ENCODE data around the gene RNF150.

Gene RNF150

DNA sequence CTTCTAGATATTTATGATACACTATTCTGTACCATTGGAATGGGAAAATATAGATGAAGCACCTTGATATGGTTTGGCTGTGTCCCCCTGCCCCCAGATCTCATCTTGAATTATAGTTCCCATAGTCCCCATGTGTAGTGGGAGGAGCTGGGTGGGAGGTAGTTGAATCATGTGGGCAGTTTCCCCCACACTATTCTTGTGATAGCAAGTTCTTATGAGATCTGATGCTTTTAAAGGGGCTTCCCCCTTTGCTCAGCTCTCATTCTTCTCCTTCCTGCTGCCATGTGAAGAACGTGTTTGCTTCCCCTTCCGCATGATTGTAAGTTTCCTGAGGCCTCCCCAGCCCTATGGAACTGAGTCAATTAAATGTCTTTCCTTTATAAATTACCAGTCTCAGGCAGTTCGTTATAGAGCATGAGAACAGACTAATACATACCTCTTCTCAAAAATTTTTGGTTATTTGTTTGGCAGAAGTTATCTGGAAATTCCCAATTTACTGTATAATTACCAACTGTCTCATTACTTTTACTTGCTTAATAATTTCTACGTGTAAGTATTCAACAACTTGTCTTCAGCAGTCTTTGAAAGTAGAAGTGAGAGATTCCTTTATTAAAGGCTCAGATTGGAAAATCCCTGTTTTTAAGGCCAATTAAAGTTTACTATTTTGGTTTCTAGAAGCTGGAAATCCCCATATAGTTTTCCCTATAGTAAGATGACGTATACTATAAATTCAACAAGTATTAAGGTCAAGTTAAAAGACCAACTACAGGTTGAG lies 152.7 kb downstream of the RNF150 start:
- no peak for DNase-seq (ENCODE audit: low spot score)

DNA sequence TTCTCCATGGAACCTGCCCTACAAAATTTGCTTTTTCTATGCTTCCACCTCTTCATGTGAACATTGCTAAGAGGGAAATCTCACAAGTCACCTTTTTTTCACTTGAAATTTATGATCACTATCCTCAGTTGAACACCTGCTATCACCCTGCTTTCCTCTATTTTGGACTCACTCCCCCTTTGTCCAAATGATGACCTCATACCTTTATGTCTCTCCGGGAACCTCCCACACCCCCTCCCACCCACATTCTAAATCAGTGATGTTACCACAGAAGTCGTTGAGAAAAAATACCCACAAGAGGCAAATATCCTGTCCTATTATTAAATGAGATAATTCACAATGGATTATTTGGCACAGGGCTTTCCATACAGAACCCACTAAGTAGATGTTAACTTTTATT lies 156.5 kb downstream of the RNF150 start:
- no peak for DNase-seq (ENCODE audit: low spot score)

DNA sequence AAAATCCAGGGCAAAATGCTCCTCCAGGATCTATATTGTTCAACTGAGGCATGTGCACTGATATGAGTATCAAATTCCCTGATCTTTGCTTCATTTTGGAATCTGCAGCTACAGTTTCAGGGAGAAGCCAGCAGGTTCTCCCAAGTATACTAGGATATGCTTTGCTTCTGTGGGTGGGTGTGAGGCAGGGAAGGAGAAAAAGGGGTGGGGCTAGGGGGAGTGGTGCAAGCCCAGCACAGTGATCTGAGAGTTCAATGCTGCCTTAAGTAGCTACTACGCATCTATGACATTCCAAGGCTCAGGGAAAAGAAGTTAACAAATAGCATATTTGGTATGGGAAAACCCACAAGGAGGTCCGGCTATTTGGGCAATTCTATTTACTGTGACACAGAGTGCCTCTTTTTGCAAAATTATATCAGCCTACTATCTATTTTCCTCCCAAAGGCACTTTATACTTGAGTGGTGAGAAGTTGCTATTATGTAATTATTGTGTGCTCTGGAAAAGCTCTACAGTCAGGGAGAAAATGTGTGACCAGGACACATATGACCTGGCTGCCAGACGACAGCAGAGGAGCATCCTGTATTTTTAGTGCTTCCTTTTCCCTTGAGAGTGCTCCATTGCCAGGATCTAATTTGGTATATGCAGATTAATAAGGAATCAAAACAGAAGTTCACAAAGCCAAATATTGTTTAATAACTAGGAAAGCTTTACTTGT lies 162.0 kb downstream of the RNF150 start:
- no peak for DNase-seq (ENCODE audit: low spot score)

DNA sequence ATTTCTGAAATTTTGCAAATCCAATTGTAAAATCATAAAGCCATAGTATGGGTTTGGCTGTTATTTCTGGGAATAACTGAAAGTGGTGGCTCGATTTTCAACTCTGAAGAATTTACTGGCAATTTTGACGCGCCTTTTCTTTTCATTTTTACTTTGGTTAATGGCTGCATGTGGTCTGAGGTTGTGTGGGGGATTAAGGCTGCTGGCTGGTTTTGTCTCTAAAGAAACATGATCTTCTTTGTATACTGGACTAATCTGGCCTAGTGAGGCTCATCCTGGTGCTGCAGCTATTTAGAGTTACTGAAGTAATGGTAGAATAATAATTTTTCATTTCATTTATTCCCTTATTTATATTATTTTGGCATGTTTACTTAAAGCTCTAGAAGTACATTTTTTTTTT lies 164.0 kb downstream of the RNF150 start:
- no peak for DNase-seq (ENCODE audit: low spot score)

DNA sequence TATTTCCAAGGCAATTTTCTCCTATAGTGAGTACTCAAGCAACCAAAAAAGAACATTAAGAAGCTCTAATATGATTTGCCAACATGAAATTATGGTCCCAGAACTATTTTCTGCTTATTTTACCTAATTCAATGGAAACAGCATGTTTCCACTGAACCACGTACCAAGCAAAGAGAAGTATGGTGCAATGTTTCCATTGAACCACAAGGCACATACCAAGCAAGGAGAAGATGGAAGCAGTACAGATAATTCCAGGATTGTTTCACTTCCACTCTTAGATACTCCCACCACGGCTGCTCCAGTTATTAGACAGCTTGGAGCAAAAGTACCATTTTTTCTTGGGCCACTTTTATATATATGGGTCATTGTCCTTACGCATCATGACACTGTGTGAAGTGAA lies 164.9 kb downstream of the RNF150 start:
- no peak for DNase-seq (ENCODE audit: low spot score)

DNA sequence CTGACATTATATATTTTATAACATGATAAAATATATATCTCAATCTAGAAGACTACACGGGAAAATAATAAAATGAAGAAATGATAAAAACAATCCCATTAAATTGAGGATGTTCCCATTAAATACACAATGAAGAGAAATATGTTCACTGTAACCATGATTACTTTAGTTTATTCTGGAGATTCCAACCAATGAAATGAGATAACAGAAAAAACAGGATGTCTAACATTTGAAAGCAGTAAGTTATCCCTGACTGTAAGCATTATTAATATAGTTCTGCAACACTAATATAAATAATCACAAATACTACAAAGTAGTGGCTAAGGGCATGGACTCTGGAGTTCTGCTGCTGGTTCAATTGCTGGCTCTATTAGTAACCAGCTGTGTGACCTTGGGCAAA lies 169.4 kb downstream of the RNF150 start:
- DNase-seq (ENCODE audit: low spot score) = no peak

DNA sequence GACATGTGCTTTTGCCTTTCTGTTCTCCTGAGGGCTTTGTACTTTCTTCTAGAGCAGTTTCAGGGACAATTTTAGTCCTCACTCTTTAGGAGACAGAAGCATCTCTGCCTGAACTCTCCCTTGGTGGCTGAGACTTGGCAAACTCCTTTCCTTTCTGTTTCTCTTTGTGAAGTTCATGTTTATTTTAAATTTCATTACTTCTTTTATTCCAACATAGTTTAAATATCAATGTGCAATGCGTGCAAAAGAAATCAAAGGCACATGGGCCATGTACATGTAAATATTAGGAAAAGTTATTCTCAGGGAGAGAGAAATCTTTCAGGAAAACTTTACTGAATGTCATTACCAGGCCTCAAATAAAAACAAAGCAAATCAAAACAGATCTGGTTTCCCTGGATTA lies 177.6 kb downstream of the RNF150 start:
- no peak for DNase-seq (ENCODE audit: low spot score)

DNA sequence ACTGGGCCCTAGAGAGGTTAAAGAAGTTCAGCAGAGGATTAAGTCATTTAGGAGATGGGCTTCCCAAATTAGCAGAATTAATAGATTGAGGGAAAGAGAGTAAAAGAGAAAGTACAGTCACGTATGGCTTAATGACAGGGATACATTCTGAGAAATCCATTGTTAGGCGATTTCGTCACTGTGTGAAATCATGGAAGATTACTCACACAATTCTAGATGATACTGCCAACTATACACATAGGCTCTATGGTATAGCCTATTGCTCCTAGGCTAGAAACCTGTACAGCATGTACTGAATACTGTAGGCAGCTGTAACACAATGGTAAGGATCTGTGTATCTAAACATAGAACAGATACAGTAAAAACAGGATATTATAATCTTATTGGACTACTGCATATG lies 180.6 kb downstream of the RNF150 start:
- DNase-seq (ENCODE audit: low spot score) = no peak

DNA sequence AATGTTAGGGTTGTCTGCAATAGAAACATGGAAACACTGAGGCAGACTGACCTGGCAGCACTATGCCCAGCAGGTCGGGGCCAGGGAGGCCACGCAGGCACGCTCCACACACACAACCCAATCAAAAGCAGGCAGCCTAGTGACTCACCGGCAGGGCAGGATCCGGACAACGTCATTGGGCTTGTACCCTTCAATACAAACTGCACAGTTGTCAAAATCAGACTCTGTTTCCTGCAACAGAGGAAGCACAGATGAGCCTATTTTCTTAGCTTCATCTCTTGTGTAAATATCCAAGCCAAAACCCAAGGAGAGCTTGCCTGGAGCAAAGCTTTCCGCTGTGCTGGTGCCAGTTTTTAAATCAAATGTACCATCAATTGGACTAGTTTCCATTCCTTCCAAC lies 185.8 kb downstream of the RNF150 start:
- no peak for DNase-seq (ENCODE audit: low spot score)

DNA sequence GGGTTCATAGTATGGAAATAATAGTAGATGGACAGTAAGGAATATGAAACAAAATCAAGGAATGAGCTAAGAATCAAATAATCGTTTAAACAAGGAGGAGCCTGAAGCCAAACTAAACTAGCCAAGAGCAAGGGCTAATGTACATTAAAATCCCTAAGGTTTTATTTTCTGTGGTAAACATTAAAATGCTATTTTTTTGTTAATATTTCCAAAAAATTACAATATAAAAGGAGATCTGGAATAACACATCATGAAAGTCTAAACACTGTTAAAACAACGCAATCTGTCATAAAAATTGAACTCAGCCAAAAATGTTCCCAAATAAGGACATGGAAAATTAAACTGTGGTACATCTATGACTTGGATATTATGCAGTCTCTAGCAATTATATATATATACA lies 188.2 kb downstream of the RNF150 start:
- DNase-seq (ENCODE audit: low spot score) = no peak

DNA sequence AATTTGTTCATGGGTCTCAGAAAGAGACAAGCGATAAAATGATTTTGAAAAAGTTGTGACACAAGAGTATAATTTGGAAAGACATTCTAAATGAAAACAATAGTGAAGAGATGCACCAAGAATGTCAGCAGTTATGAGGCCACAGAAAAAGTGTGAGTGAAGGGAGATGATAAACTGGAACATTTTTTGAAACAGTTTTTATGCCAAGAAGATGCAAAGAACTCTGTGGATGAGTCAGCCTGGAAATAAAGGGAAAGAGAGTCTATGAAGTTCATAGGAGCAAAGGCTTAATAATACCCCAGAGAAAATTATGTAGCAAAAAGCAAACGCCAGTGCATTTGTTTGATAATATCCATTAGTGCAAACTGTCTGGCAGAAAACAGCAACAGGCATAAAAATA lies 188.7 kb downstream of the RNF150 start:
- DNase-seq (ENCODE audit: low spot score) = no peak

DNA sequence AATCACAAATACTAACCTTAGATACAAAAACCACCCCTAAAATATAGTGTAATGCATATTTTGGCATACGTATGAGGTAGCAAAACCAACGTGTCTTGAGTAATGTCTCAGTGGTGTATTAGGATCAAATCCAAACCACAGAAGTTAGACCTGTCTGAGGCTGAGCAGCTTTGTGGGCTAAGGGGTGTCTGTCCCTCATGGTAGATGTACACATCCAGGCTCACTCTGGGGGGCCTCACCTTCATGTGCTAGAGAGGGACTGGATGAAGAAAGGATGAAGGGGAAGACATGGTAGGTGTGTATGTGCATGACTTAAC lies 189.1 kb downstream of the RNF150 start:
- DNase-seq (ENCODE audit: low spot score) = no peak

DNA sequence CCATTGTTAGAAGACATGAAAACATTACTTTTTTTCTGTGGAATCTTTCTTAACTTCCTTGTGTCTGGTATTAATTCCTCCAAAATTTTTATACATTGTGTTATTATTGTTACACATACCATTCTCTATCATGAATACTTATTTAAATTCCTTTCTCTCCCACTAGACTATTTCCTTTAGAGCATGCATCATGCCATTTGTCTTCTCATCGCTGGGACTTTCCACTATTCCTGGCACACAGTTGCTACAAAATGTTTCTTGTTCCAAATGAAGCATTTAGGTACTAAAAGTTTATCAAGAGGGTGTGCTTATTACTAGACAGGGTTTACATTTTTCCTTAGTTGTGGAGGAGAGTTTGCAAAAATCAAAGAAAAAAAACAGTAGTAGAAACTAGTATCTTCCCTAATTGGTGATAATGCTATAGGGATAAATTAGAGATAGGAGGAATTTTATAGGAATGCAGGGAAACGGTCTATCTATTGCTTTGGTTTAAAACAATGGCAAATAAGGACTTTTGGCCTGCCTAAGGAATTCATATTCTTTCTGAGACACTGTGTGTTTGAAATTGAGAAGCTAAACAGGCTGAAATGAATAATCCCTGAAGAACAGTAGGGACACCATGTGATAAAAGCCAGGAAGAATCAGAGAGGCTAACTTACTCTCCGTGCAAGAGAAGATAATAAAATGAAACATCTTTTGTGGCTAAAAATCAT lies 189.6 kb downstream of the RNF150 start:
- DNase-seq (ENCODE audit: low spot score) = no peak

DNA sequence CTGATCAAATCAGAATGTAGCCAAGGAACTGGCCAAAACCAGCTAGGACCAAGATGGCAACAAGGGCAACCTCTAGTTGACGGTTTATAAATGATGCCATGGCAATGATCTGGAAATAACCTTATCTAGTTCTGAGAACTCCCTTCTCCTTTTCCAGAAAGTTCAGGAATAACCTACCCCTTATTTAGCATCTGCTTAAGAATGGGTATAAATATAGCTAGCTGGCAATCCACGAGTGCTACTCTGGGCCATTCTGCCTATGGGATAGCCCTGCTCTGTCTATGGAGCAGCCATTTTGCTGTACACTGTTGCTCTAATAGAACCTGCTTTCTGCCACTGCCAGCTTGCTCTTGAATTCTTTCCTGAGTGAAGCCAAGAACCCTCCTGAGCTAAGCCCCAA lies 192.7 kb downstream of the RNF150 start:
- DNase-seq (ENCODE audit: low spot score) = no peak

DNA sequence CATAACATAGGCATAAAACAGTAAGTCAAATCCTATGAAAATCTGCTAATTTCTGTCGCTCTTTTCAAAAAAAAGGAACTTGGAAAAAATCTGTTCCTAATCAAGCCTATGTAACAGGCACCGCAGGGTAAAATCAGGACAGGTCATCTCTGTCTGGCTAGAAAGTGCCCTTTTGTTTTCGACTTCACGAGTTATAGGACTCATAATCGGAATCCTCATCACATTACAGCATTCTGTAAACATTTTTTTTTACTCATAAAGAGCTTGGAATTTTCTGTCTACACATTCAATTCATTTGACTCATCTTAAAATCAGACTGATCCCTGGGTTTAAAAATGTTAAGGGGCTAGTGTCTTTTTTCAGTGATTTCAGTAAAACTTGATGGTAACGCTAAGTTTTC lies 195.4 kb downstream of the RNF150 start:
- DNase-seq (ENCODE audit: low spot score) = no peak

DNA sequence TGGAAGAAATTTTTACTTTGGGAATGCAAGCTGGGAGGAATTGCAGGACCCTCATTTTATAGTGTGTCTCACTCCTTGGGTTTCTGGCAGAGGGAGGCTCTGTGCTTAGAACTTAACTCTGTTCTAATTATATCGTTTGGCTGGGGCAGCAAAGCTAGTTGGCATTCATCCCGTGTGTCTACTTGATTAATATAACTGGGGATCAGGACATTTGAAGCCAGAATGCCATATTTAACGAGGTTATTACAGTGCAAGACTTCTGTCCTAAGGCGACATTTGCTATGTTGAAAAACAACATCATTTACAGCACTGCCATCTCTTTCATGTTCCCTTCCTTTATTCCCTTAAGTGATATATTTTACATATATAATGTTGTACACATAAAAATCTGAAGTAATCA lies 198.0 kb downstream of the RNF150 start:
- no peak for DNase-seq (ENCODE audit: low spot score)

DNA sequence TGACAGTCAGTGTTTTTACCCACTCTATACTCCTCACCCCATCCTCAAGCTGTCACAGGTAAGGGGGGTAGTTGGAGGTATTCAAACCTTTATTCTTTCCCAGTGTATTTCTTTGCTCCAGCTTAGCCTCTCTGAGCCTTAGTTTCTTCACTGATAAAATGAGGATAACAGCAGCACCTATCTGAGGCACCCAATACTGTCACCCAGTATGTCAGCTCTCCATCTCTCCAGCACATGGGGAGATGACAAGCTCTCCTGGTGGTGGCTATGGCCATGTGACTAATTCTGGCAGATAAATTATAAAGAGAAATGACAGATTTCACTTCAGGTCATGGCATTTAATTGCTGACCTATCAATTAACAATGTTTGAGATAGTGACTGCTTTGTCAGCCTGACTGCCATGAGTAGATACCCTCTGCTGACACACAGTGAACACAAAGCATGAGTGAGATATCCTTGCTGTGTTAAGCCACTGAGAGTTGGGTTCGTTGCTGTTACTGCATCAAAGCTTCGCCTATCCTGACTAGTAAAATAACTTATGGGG lies 200.7 kb downstream of the RNF150 start:
- DNase-seq (ENCODE audit: low spot score) = no peak

DNA sequence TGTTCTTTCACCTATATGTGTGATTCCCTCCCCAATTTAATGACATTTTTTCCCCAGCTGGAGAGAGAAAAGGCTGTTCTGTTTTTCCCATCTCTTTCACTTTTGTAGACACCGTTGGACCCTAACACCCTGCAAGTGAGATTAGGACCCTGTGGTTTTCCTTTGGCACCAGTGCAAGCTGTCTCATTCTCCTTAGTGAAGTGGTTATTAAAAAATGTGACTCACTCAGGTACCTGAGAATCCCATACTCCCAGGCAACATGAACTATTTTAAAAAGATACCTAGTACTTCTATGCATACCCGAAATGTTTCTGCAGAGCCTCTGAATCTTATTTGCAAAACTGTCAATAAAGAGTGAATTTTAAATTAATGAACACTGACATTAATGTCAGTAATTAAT lies 201.4 kb downstream of the RNF150 start:
- DNase-seq (ENCODE audit: low spot score) = no peak

DNA sequence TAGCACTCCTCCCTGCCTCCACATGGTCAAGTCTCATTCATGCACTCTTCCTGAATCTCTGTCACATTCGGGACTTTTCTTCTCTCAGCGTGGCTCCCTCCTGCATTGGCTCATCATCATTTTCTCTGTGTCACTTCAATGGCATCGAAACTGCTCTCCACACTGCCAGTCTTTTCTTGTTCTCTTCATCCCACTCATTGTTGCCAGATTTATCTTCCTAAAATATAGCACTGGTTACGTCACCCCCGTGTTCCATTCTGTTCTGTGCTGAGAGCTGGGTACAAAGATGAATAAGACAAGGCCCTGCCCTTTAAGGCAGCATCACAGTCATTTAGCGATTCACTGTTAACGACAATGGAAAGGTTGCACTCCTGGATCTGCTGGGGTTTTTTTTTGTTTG lies 202.7 kb downstream of the RNF150 start:
- DNase-seq (ENCODE audit: low spot score) = no peak

DNA sequence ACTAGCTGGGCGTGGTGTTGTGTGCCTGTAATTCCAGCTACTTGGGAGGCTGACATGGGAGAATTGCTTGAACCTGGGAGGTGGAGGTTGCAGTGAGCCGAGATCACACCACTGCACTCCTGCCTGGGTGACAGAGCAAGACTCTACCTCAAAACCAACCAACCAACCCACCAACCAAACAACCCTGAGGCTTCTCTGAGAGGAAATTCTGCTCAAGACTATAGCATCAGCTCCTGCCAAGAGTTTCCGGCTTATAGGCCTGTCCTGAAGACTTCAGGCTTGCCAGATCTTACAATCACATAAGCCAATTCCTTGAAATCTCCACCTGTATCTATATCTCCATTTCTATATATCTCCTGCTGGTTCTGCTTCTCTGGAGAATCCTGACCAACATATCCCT lies 203.3 kb downstream of the RNF150 start:
- no peak for DNase-seq (ENCODE audit: low spot score)

DNA sequence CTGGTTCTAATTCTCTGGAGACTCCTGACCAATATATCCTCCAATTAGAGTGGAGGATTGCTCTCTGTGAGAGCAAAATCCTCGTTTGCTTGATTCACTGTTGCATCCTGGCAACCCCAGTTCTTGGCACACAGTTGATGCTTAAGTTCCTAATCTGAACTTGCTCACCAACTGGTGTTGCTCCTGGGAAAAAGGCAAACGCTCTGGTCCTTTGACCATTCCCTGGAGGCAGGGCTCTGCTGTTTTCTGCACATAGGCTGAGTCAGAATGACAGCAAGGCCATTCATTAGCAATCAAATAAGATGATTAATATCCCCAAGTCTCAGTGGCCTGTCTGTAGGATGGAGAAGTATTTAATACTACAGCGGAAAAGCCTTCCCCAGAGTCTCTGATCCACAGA lies 204.4 kb downstream of the RNF150 start:
- DNase-seq (ENCODE audit: low spot score) = no peak

DNA sequence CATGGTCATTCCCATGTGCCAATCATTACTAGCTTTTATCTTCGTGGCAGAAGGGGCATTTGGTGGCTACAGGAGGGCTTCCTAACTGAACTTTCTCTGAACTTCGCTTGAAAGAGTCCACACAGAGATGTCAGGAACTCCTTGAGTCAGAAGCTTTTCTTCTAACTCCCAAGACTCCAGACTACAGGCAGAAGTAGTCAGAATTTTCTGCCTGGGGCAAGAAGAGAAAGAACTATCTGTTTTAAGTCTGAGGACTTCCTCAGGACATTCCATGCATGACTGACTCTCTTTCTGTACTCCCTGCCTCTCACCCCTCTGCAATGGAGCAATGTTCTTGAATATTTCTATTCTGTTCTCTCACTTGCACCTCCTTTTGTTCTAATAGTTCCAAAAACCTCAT lies 206.6 kb downstream of the RNF150 start:
- DNase-seq (ENCODE audit: low spot score) = no peak

DNA sequence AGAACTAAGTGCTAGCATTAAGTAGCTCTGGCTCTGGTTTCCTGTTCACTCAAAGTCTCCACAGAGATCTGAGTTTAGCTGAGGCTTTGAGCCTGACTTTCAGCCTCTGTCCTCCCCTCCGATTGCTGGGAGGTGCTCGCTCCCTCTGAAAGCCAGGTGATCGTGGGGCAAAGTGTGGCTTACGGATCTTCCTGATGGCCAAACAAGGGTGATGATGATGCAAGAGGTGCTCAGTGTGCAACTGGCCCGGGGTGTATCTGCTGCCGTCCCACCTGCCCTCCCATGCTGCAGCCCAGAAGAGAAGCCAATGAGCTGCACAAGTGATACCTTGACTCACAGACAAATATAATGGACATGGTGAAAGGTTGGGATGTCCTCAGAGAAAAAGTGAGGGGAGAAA lies 207.9 kb downstream of the RNF150 start:
- DNase-seq (ENCODE audit: low spot score) = no peak
